Hepatocyte (in vitro differentiated cells): Measurements from ENCODE around the gene ICAM4. TPM values are rescaled to one million over a fixed set of nuclear protein-coding genes. Genes with fewer than 3 reads are reported as not detected.

Experiments used
- DNase-seq: peaks from one replicate; pipeline ENCODE4 v3.0.0-alpha.2; 2016; ENCODE audit warnings: low spot score
- H2AFZ ChIP-seq: fragments of 200-600 bp; sonication (generic); 2 replicates; pipeline ENCODE4 v1.6.0; 2016; ENCODE audit warnings: antibody characterized with exemption, mild to moderate bottlenecking
- H3K27ac ChIP-seq: fragments of 200-600 bp; sonication (generic); 2 replicates; pipeline ENCODE4 v1.5.1; 2016; ENCODE audit warnings: mild to moderate bottlenecking
- H3K27me3 ChIP-seq: fragments of 200-600 bp; sonication (generic); 2 replicates; pipeline ENCODE4 v1.6.1; 2016
- H3K36me3 ChIP-seq: fragments of 200-600 bp; sonication (generic); replicated peaks from 2 replicates; pipeline ENCODE4 v1.5.1; 2016; ENCODE audit warnings: low read depth; ENCODE audit not compliant: insufficient read depth
- H3K4me1 ChIP-seq: fragments of 200-600 bp; sonication (generic); 2 replicates; pipeline ENCODE4 v1.5.1; 2016; ENCODE audit warnings: mild to moderate bottlenecking, moderate library complexity; ENCODE audit not compliant: insufficient read depth
- H3K4me2 ChIP-seq: fragments of 200-600 bp; sonication (generic); 2 replicates; pipeline ENCODE4 v1.6.0; 2016
- H3K4me3 ChIP-seq: fragments of 200-600 bp; sonication (generic); 2 replicates; pipeline ENCODE4 v1.5.1; 2016; ENCODE audit warnings: mild to moderate bottlenecking
- H3K79me2 ChIP-seq: fragments of 200-600 bp; sonication (generic); 2 replicates; pipeline ENCODE4 v1.6.0; 2017; ENCODE audit warnings: mild to moderate bottlenecking
- H3K9me2 ChIP-seq: fragments of 200-600 bp; sonication (generic); replicated peaks from 2 replicates; pipeline ENCODE4 v1.6.0; 2017; ENCODE audit warnings: mild to moderate bottlenecking; ENCODE audit not compliant: insufficient read depth
- H3K9me3 ChIP-seq: fragments of 200-600 bp; sonication (generic); 2 replicates; pipeline ENCODE4 v1.5.1; 2016; ENCODE audit warnings: low read depth, mild to moderate bottlenecking
- H4K20me1 ChIP-seq: fragments of 200-600 bp; sonication (generic); 2 replicates; pipeline ENCODE4 v1.6.0; 2016; ENCODE audit warnings: mild to moderate bottlenecking; ENCODE audit not compliant: insufficient read depth, poor library complexity, severe bottlenecking
- CTCF ChIP-seq: fragments of 200-600 bp; sonication (generic); IDR thresholded peaks from 2 replicates; pipeline ENCODE4 v1.5.1; 2016; ENCODE audit warnings: antibody characterized with exemption, mild to moderate bottlenecking; ENCODE audit not compliant: poor library complexity
- EZH2 ChIP-seq: fragments of 200-600 bp; sonication (generic); IDR thresholded peaks from 2 replicates; pipeline ENCODE4 v1.6.1; 2016; ENCODE audit warnings: antibody characterized with exemption, mild to moderate bottlenecking, borderline replicate concordance
- EZH2phosphoT487 ChIP-seq: fragments of 200-600 bp; sonication (generic); IDR thresholded peaks from one replicate; pipeline ENCODE4 v1.6.1; 2018; ENCODE audit warnings: antibody characterized with exemption, mild to moderate bottlenecking, low read depth, moderate library complexity; ENCODE audit not compliant: unreplicated experiment, severe bottlenecking
- WGBS: methylation state at CpG from one replicate; pipeline ENCODE4 v1.1.6; 2016; ENCODE audit warnings: low lambda C conversion rate; ENCODE audit errors: missing lambda C conversion rate; 5-methylcytosine and 5-hydroxymethylcytosine counted together
- polyA plus RNA-seq: library from polyadenylated mRNA; unstranded; fragments of >200 nt; fragmentation: Nextera tagmentation; extraction: Ambion mirVana; gene quantifications from 2 replicates; pipeline ENCODE4 v1.2.1, GENCODE V29; 2016
- total RNA-seq: library from RNA; depleted of rRNA; stranded (reverse); fragments of >200 nt; gene quantifications from 2 replicates; pipeline ENCODE4 v1.2.3, GENCODE V29; 2014

The ICAM4 gene
- total and polyA plus RNA-seq, 2 experiments from 2014 or later: 1.6 to 4.5 TPM

GRCh38 chr19:10316229-10317044 lies 29.7 kb downstream of the ICAM4 start:
- Histone ChIP-seq H2AFZ (peak overlapping the region; percentile 86), H3K9me2 (no peaks in the 10 kb centered on the region), H3K4me2 (peak overlapping the region; percentile 97), H3K9me3 (no peaks in the 10 kb centered on the region), H4K20me1 (no peaks in the 10 kb centered on the region), H3K4me3 (no peak overlapping the region), H3K27ac (peak overlapping the region; percentile 76), H3K27me3 (no peaks in the 10 kb centered on the region), H3K79me2 (peaks cover 7% of the 10 kb centered on the region), H3K4me1 (peaks cover 12% of the 10 kb centered on the region), H3K36me3 (no peaks in the 10 kb centered on the region)
- WGBS: 82% methylated on average over 19 of the region's 19 CpGs
- TF ChIP-seq CTCF: no peak
- TF ChIP-seq EZH2: no peak
- no peak for TF ChIP-seq EZH2phosphoT487
- no peak for DNase-seq

- TF ChIP-seq EZH2phosphoT487 (no peak), CTCF (no peak), EZH2 (no peak)
- Histone ChIP-seq H2AFZ (no peak overlapping the region), H3K27me3 (no peaks in the 10 kb centered on the region), H3K4me1 (peaks cover 12% of the 10 kb centered on the region), H3K27ac (no peak overlapping the region), H3K4me3 (no peak overlapping the region), H3K9me3 (no peaks in the 10 kb centered on the region), H4K20me1 (no peaks in the 10 kb centered on the region), H3K4me2 (no peak overlapping the region), H3K36me3 (no peaks in the 10 kb centered on the region), H3K9me2 (no peaks in the 10 kb centered on the region), H3K79me2 (peaks cover 7% of the 10 kb centered on the region)
- DNase-seq: no peak
- 92% methylated on average over 20 of the region's 29 CpGs for WGBS
Observed at GRCh38 chr19:10317045-10317856, 30.5 kb downstream of the ICAM4 start.

GRCh38 chr19:10317857-10318462 lies 31.2 kb downstream of the ICAM4 start:
- no peak for DNase-seq
- H3K27ac ChIP-seq: no peak overlapping the region
- peaks cover 12% of the 10 kb centered on the region for H3K4me1 ChIP-seq
- H2AFZ ChIP-seq: no peak overlapping the region
- H3K4me3 ChIP-seq: no peak overlapping the region
- H4K20me1 ChIP-seq: no peaks in the 10 kb centered on the region
- no peaks in the 10 kb centered on the region for H3K36me3 ChIP-seq
- peaks cover 7% of the 10 kb centered on the region for H3K79me2 ChIP-seq
- no peaks in the 10 kb centered on the region for H3K9me2 ChIP-seq
- no peak overlapping the region for H3K4me2 ChIP-seq
- H3K9me3 ChIP-seq: no peaks in the 10 kb centered on the region
- 94% methylated on average over 15 of the region's 15 CpGs for WGBS
- H3K27me3 ChIP-seq: no peaks in the 10 kb centered on the region
- no peak for TF ChIP-seq EZH2phosphoT487
- TF ChIP-seq EZH2: no peak
- TF ChIP-seq CTCF: no peak
